Ammon's horn (tissue), 1 donor: ENCODE results near the gene TBC1D22A.

Source experiments
- DNase-seq: peaks from one replicate; pipeline ENCODE4 v3.0.0-alpha.2; 2016; ENCODE audit warnings: low spot score

Gene TBC1D22A

GRCh38 chr22:47059701-47060161 lies 297.3 kb downstream of the TBC1D22A start:
- peak; percentile 50 for DNase-seq

GRCh38 chr22:47060718-47061117 lies 298.3 kb downstream of the TBC1D22A start:
- DNase-seq, result no peak

GRCh38 chr22:47061226-47061625 lies 298.8 kb downstream of the TBC1D22A start:
- no peak for DNase-seq

- no peak for DNase-seq
Observed at GRCh38 chr22:47062126-47062525, 299.7 kb downstream of the TBC1D22A start.

DNA sequence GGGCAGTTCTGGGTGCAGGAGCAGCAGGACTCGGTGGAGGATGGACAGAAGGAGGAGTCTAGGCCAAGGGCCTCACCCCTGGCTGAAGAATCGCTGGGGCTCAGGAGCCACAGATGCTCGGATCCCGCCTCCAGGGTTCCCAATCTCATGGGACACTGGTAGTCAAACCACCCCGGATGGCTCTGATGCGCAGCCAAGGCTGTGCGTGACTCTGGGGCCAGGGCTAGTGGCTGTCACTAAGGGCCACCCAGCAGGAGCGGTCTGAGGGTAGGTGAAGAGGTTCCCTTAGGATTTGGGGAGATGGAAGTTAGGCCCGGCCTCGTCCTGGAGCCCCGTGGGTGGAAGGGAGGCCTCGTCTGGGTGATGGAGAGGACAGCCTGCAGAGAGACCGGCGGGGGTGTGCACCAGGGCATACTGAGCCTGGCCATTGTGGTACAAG lies 300.6 kb downstream of the TBC1D22A start:
- DNase-seq, result no peak

- DNase-seq, result no peak
Observed at GRCh38 chr22:47063606-47064005, 301.2 kb downstream of the TBC1D22A start.

DNA sequence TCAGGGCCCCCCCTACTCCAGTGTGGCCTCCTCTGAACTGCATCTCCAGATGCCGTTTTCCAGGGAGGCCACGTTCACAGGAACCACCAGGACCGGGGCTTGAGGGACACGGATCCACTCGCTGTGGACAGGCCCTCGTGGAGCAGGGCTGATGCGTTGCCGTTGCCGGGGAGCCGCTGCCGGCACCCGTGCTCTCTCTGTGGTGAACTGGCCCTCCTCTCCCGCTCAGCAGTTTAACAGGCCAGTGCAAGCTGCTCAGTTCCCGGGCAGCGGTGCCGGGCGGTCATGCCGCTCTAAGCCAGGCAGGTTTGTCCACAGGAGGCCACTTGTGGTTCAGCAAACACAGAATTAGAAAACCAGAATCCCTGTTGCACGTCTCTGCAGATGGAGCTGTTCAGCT lies 301.6 kb downstream of the TBC1D22A start:
- no peak for DNase-seq

DNA sequence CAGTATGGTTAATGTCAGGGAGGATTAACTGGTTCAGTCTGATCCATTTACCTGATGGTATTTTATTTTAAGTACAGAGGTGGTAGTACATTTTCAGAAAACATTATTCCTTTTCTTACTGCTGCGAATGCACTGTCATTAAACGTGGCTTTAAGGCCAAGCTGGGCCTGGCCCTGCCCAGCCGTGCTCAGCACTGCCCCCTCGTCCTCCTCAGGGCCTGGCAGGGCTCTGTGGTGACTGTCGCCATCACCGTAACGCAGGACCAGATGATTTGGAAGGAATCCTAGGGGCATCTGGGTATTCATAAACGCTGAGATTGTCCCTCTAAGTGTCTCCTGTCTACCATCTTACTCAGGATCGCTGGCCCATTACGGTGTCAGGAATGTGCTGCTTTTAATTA lies 302.0 kb downstream of the TBC1D22A start:
- DNase-seq, result no peak

GRCh38 chr22:47065756-47066615 lies 303.5 kb downstream of the TBC1D22A start:
- DNase-seq, result no peak

GRCh38 chr22:47066616-47066905 lies 304.1 kb downstream of the TBC1D22A start:
- no peak for DNase-seq

DNA sequence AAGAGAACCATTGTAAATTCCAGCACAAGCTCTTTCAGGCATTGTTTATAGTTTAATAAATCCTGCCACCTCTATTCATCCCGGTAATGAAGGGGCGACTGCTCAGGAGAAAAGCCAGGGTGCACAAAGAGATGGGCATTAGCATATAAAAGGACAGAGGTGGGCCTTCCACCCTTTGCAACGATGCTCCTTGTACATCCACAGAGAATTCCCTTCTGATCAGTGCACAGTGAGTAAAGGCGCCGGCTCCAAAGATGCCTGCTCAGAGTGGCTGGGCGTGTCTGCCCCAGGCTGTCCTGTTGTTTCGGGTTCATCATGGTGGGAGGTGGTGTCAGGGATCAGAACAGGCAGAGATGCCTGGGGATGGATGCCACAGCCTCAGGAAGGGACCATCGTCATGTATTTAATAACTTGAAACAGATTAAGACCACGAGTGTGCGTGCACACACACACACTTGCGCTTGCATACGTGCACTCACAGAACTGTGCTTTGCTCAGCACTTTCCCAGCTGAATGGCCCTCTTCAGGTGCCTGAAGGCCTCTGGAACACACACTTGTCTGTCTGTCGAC lies 305.0 kb downstream of the TBC1D22A start:
- no peak for DNase-seq

DNA sequence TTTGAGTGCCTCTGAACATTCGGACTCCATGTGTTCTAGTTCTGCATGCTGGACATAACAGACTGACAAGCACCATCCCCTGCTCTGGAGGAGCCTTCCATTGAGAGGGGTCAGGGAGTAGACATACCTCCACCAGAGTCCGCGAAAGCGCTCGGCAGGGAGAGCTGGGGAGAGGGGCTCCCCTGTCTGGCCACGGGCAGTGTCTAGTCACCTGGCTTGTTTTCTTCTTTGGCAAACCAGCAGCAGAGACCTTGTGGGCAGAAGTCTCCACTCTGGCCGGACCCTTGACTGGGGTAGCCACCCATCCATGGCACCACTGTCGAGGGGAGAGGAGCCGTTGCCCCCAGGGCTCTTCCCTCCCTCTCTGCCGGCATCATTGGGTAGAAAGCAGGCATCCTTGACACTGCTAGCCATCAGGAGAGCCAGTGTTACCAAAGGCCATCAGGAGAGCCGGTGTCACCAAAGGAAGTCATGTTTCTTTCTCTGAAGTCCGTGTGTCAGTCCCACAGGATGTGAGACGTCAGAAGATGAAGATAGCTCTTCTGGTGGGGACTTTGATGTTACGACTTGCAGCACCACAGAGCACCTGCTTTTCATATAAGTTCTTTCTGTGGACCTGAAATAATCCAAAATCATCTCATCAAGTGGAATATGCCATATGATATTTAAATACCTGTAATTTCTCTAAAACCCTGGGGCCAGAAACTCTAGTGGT lies 305.6 kb downstream of the TBC1D22A start:
- DNase-seq, result no peak

GRCh38 chr22:47068626-47068996 lies 306.2 kb downstream of the TBC1D22A start:
- no peak for DNase-seq

GRCh38 chr22:47069270-47069669 lies 306.8 kb downstream of the TBC1D22A start:
- no peak for DNase-seq

DNA sequence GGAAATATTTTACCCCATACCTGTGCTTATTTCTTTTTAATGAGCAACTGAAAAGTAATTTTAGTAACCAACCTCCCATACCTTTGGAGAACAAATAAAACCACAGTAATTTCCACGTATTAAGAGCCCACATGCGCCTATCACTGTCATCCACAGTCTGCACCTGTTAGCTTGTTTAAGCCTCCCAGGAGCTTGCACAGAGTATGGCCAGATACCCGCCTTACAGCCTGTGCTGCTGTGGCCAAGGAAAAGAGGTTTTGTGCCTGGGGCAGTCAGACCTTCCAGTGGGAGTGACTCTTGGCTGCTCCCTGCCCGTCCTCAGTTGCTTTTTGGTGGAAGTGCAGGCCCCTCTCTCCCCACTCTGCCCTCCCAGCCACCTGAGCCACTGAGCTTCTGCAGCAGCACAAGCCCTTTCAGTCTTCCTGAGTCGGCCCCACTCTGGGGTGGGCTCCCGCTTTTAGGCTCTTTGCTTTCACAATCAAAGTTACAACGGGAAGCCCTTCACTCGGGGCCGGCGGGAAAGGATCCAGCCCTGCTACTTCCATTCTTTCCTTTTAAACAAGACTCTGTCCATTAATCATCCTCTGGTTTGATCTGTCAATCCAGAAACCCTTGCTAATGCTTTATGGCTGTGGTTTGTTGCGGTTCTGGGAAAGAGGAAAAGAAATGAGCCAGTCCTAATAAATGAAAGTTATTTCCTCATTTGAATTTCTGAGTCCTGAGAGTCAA lies 308.8 kb downstream of the TBC1D22A start:
- DNase-seq, result no peak

DNA sequence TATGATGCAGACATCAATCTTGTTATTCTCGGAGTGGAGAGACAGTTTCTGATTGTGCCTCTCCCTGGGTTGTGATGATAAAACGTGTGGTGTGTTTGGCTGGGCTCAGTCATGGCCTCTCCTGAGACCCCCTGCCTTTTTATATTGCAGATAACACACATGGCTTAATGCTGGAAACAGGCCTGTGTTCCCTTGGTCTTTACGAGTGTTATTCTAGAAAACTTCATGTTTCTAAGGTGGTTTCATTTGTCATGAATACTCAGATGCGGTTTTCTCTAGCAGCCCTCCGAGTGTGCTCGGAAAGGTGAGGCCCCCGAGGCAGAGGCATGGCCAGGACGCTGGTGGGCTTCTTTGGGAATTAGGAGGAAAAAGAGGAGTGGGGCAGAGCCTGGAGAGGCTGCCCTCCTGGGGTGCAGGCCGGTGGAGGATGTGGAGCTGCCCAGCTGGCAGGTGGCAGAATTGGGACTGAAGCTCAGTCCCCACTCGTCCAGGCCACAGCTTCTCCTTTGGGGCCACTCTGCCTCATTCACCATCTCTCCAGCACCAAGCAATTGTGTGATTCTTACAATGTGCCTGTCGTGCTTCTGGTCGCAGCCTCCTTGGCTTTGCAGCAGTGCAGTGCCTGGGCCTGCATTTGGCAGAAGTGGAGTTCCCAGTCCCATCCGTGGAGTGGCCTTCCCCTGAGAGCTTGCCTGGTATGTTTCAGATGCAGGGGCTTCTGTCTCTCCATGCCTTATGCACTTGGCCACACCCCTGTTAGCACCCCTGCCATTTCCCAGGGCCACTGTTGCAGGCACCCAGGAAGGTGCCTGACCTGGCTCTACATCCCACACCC lies 309.6 kb downstream of the TBC1D22A start:
- DNase-seq, result no peak

- no peak for DNase-seq
Observed at GRCh38 chr22:47072642-47072967, 310.2 kb downstream of the TBC1D22A start.

DNA sequence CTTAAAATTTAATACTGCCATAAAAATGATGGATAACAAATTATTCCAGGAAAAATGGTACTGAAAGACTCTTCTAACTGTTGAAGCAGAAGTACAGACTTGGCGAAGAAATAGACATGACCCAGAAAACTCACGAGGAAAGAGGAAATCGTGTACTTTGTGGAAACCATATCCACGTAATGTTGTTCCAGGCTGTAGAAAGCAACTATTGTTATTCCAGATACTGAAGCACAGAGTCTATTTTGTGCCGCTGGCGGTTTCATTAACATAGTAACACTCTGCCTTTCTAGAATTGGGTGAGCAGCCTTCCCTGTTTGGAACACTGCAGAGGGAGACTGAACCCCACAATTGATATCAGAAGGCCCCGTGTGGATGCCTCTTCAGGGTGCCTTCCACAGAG lies 310.6 kb downstream of the TBC1D22A start:
- peak; percentile 33 for DNase-seq

- no peak for DNase-seq
Observed at GRCh38 chr22:47074105-47074504, 311.7 kb downstream of the TBC1D22A start.

- no peak for DNase-seq
Observed at GRCh38 chr22:47075568-47075967, 313.1 kb downstream of the TBC1D22A start.

DNA sequence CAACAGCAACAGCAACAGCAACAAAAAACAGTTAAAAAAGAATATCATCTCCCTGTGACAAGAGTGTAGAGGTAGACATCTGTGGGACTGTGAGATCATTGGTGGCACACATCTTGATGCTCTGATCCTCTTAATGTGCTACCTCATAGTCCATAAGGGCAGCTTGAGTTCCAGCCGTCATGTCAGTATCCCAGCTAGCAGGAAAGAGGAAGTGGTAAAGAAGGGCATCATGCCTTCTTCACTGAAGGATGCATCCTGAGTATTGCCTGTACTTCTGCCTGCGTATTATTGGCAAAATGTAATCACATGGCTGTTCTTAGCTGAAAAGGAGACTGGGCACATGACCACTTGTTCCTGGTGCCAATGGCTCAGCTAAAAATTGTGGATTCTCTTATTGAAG lies 314.3 kb downstream of the TBC1D22A start:
- DNase-seq, result no peak

DNA sequence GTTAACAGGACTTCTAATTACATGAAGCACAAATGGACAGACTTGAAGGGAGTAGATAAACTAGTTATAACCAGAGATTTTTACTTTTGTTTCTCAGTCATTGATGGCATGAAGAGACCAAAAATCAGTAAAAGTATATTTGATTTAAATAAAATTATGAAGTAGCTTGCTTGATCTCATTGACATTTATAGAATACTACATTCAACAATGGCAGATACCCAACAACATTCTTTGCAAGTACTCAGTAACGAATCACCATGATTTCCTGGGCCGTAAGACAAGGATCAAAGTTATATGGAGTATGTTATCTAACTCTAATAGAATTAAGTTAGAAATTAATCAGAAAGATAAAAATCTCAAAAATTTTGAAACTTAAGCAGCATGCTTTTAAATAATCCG lies 317.6 kb downstream of the TBC1D22A start:
- DNase-seq, result no peak
